HepG2 (cell line): ENCODE results near the gene INTS4.
"Not testable (repeated sequence)": the region's sequence is repeated elsewhere in the genome, so short reads cannot be mapped to it uniquely, and the experiment has no call there.

Source experiments
- ASH2L ChIP-seq: fragments of 300-600, 200-600 bp; sonication (generic); IDR thresholded peaks from 2 replicates; pipeline ENCODE4 v1.7.0; 2017; ENCODE audit warnings: low read depth, mild to moderate bottlenecking, moderate library complexity, mixed read lengths, low read length; ENCODE audit not compliant: insufficient read length
- FOXM1 ChIP-seq: sonication (generic); formaldehyde crosslinking; IDR thresholded peaks from 2 replicates; pipeline ENCODE4 v1.5.0; 2020; ENCODE audit warnings: missing genetic modification reagents
- MAZ ChIP-seq, 2 experiments: sonication (generic) in 1 of 2; formaldehyde crosslinking in 1 of 2; IDR thresholded peaks; 2 replicates each; pipeline versions ENCODE4 v1.5.0 to v1.6.1; 2012 to 2020; ENCODE audit warnings: low read depth in 2 of 2, mild to moderate bottlenecking in 2 of 2, borderline replicate concordance in 1 of 2, improper control_type of control experiment in 1 of 2, low read length in 1 of 2, missing genetic modification reagents in 1 of 2, moderate library complexity in 1 of 2
- POLR2AphosphoS5 ChIP-seq: IDR thresholded peaks from 2 replicates; pipeline ENCODE4 v1.6.1; 2012; ENCODE audit warnings: low read depth, low read length
- PRDM10 ChIP-seq: sonication (generic); formaldehyde crosslinking; IDR thresholded peaks from 2 replicates; pipeline ENCODE4 v1.4.0; 2020; ENCODE audit warnings: low read depth, missing genetic modification reagents
- SNAI1 ChIP-seq: sonication (generic); formaldehyde crosslinking; IDR thresholded peaks from 2 replicates; pipeline ENCODE4 v1.5.0; 2020; ENCODE audit warnings: mild to moderate bottlenecking, missing genetic modification reagents, borderline replicate concordance
- USF2 ChIP-seq, 2 experiments: sonication (generic) in 1 of 2; formaldehyde crosslinking in 1 of 2; IDR thresholded peaks; 2 replicates each; pipeline versions ENCODE4 v1.5.1 to v1.6.1; 2011 to 2020; ENCODE audit warnings: borderline replicate concordance in 1 of 2, low read depth in 1 of 2, low read length in 1 of 2, mild to moderate bottlenecking in 1 of 2, missing genetic modification reagents in 1 of 2, moderate library complexity in 1 of 2
- ZNF318 ChIP-seq: sonication (generic); formaldehyde crosslinking; IDR thresholded peaks from 2 replicates; pipeline ENCODE4 v1.4.0; 2020; ENCODE audit warnings: mild to moderate bottlenecking, missing genetic modification reagents
- ZNF503 ChIP-seq: sonication (generic); formaldehyde crosslinking; IDR thresholded peaks from 2 replicates; pipeline ENCODE4 v1.4.0; 2020; ENCODE audit warnings: missing genetic modification reagents
- ZNF777 ChIP-seq: sonication (generic); formaldehyde crosslinking; IDR thresholded peaks from 2 replicates; pipeline ENCODE4 v1.4.0; 2020; ENCODE audit warnings: missing genetic modification reagents

GRCh38 chr11:77857906-77858457 is 136.5 kb downstream of the INTS4 start:
- TF ChIP-seq FOXM1 (CRISPR knock-in tag); ASH2L; SNAI1; ZNF318 (CRISPR knock-in tag); ZNF503 (CRISPR knock-in tag); MAZ (IDR thresholded peaks at IDR 0.05; ENCODE audit: borderline replicate concordance, low read depth, low read length); MAZ (CRISPR knock-in tag; IDR thresholded peaks at IDR 0.05; ENCODE audit: low read depth); POLR2AphosphoS5; ZNF777 (CRISPR knock-in tag); USF2 (IDR thresholded peaks at IDR 0.05; ENCODE audit: low read depth, low read length); USF2 (CRISPR knock-in tag; IDR thresholded peaks at IDR 0.05; ENCODE audit: borderline replicate concordance); PRDM10 (CRISPR knock-in tag): not testable (repeated sequence)
